ENCODE measurements around the gene XPNPEP1. TPM values are rescaled to one million over a fixed set of nuclear protein-coding genes. Genes with fewer than 3 reads are reported as not detected.

Gene XPNPEP1
- polyA plus RNA-seq, 1 of the 3 experiments (the other 2 are of a cell fraction) = 167 TPM

DNA sequence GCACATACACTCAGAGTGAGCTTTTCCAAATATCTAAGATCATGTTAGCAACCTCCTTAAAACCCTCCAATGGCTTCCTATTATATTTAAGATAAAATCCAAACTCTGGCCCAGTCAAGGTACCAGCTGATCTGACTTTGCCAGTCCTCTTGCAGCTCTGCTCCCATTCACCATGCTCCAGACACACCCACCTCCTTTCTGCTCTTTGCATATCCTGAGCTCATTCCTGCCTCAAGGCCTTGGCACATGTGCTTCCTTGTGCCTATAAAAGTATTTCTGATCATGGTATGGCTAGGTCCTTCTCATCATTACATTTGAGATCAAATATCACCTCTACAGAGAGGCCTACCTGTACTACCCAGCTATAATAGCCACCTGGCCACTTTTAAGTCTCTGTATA, 27.5 kb downstream of the XPNPEP1 start:
- peaks cover 27 to 28% of the 10 kb centered on the region in 2 experiments; a peak in 3 of 4 replicates for H3K4me1 ChIP-seq (ENCODE audit: control insufficient read depth in 1 of 2, insufficient read depth in 2 of 2, low read depth in 1 of 2, low read length in 1 of 2)
- no peaks in the 10 kb centered on the region for H3K9me3 ChIP-seq
- ChIA-PET CTCF (interaction anchor here (0.9 to 7.6 kb wide), 7 partner anchors 12 to 242 kb away, joined by 4 to 61 read pairs (median 4); no protein-coding TSS in a partner anchor), POLR2A (no interaction called here)
- no peak for DNase-seq
- H2AFZ ChIP-seq (ENCODE audit: low read depth) = no peak overlapping the region
- H4K20me1 ChIP-seq (ENCODE audit: insufficient read depth) = no peaks in the 10 kb centered on the region
- H3K9me2 ChIP-seq = no peaks in the 10 kb centered on the region
- no peak overlapping the region for H3K4me3 ChIP-seq (ENCODE audit: low read depth in 2 of 2, low read length in 1 of 2)
- H3K27me3 ChIP-seq (ENCODE audit: insufficient read depth) = no peaks in the 10 kb centered on the region
- peaks cover 5% of the 10 kb centered on the region for H3F3A ChIP-seq (replicated peaks; ENCODE audit: insufficient read depth)
- no peak overlapping the region; a peak in 1 of 4 replicates for H3K27ac ChIP-seq (ENCODE audit: low read depth in 2 of 2, low read length in 1 of 2)
- H3K9ac ChIP-seq = no peak overlapping the region
- H3K4me2 ChIP-seq = 0 out of 2 replicates have a peak overlapping the region, but pooled peaks have one; percentile 31
- H3K79me2 ChIP-seq (ENCODE audit: insufficient read depth) = peaks cover 45% of the 10 kb centered on the region
- peaks cover 16 to 19% of the 10 kb centered on the region in 2 experiments for H3K36me3 ChIP-seq (replicated peaks in 1 of 2; ENCODE audit: control insufficient read depth in 1 of 2, insufficient read depth in 2 of 2, low read length in 1 of 2)
- TF ChIP-seq REST (IDR thresholded peaks at IDR 0.05; ENCODE audit: low read depth, low read length) (no peak), TEAD4 (IDR thresholded peaks at IDR 0.05; ENCODE audit: borderline replicate concordance, insufficient read depth) (no peak)

DNA sequence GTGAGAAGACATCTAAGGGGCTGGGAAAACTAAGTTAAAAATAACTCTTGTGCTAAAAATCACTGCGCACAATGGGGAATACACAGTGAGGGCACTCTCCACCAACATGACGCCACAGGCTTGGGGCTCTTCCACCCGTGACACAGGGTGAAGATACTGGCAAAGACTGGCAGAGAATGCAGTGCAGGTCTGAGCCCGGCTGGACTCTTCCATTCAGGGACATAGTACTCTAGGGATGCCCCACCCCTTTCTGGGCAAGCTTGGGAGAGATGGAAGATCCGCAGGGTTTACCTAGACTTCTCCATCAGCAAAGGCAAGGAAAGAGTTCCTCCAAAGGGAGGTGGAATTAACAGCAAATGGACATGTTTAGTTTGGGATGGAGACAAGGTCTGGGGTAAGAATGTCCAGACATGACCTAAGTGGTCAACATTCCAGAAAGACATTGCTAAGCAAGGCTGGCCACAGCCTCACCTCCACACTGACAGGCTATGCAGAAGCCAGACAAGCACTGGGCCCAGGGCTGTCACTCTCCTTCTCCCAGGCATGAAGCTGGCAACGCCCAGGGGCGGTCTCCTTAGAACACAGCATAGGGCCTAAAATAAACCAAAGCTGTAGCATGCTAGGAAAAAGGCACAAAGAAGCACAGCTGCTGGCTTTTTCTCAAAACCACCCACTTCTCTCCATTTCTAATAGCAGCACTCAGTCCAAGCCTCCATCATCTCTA, 28.1 kb downstream of the XPNPEP1 start:
- TF ChIP-seq RXRA (IDR thresholded peaks at IDR 0.05; ENCODE audit: borderline replicate concordance, low read depth) = no peak
- no peak for TF ChIP-seq FOSL2 (IDR thresholded peaks at IDR 0.05; ENCODE audit: borderline replicate concordance, low read depth)
- TF ChIP-seq RFX5 (IDR thresholded peaks at IDR 0.05; ENCODE audit: low read length) = no peak
- no peak for TF ChIP-seq GATA2 (CRISPR knock-in tag; IDR thresholded peaks at IDR 0.05)
- no peak for TF ChIP-seq POLR2AphosphoS5 (IDR thresholded peaks at IDR 0.05; ENCODE audit: low read depth, low read length)
- TF ChIP-seq SIN3A (IDR thresholded peaks at IDR 0.05; ENCODE audit: borderline replicate concordance, low read depth, low read length) = no peak
- no peak for TF ChIP-seq FOXJ3 (CRISPR knock-in tag; IDR thresholded peaks at IDR 0.05)
- no peak for TF ChIP-seq EZH2phosphoT487 (IDR thresholded peaks at IDR 0.05; ENCODE audit: borderline replicate concordance, low read depth)
- no peak for TF ChIP-seq NRF1 (IDR thresholded peaks at IDR 0.05; ENCODE audit: low read depth, low read length)
- TF ChIP-seq, protein P1, sequence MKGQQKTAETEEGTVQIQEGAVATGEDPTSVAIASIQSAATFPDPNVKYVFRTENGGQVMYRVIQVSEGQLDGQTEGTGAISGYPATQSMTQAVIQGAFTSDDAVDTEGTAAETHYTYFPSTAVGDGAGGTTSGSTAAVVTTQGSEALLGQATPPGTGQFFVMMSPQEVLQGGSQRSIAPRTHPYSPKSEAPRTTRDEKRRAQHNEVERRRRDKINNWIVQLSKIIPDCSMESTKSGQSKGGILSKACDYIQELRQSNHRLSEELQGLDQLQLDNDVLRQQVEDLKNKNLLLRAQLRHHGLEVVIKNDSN (IDR thresholded peaks at IDR 0.05; ENCODE audit: borderline replicate concordance, low read depth) = no peak
- no peak for TF ChIP-seq CHD2 (IDR thresholded peaks at IDR 0.05; ENCODE audit: low read length, partially characterized antibody)
- no peak for TF ChIP-seq TAF1 (IDR thresholded peaks at IDR 0.05; ENCODE audit: borderline replicate concordance, low read depth, low read length)
- TF ChIP-seq, protein P2, sequence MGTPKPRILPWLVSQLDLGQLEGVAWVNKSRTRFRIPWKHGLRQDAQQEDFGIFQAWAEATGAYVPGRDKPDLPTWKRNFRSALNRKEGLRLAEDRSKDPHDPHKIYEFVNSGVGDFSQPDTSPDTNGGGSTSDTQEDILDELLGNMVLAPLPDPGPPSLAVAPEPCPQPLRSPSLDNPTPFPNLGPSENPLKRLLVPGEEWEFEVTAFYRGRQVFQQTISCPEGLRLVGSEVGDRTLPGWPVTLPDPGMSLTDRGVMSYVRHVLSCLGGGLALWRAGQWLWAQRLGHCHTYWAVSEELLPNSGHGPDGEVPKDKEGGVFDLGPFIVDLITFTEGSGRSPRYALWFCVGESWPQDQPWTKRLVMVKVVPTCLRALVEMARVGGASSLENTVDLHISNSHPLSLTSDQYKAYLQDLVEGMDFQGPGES (IDR thresholded peaks at IDR 0.05; ENCODE audit: low read depth, low read length) = no peak
- TF ChIP-seq RCOR1 (IDR thresholded peaks at IDR 0.05; ENCODE audit: low read length) = no peak
- no peak for TF ChIP-seq JUND (IDR thresholded peaks at IDR 0.05)
- TF ChIP-seq RAD21 (IDR thresholded peaks at IDR 0.05; ENCODE audit: low read length) = no peak
- TF ChIP-seq MAX (IDR thresholded peaks at IDR 0.05; ENCODE audit: low read depth) = no peak
- no peak for TF ChIP-seq TCF12 (IDR thresholded peaks at IDR 0.05)
- TF ChIP-seq MXI1 (IDR thresholded peaks at IDR 0.05; ENCODE audit: low read depth, low read length) = no peak
- H3K4me2 ChIP-seq = 0 out of 2 replicates have a peak overlapping the region, but pooled peaks have one; percentile 31
- no peak overlapping the region for H2AFZ ChIP-seq (ENCODE audit: low read depth)
- H3F3A ChIP-seq (replicated peaks; ENCODE audit: insufficient read depth) = peaks cover 7% of the 10 kb centered on the region
- no peaks in the 10 kb centered on the region for H3K9me3 ChIP-seq
- CTCF ChIA-PET = interaction anchor here (0.6 to 7.6 kb wide), 8 partner anchors 11 to 242 kb away, joined by 3 to 61 read pairs (median 4); no protein-coding TSS in a partner anchor
- H4K20me1 ChIP-seq (ENCODE audit: insufficient read depth) = no peaks in the 10 kb centered on the region
- no peak overlapping the region for H3K9ac ChIP-seq
- no peak for DNase-seq
- H3K27ac ChIP-seq (ENCODE audit: low read depth in 2 of 2, low read length in 1 of 2) = peak overlapping the region in 1 of 2 experiments; percentile 67; a peak in 3 of 4 replicates
- POLR2A ChIA-PET = no interaction called here
- H3K4me1 ChIP-seq (ENCODE audit: control insufficient read depth in 1 of 2, insufficient read depth in 2 of 2, low read depth in 1 of 2, low read length in 1 of 2) = peaks cover 27% of the 10 kb centered on the region in 2 experiments; a peak in 3 of 4 replicates
- peaks cover 20 to 23% of the 10 kb centered on the region in 2 experiments for H3K36me3 ChIP-seq (replicated peaks in 1 of 2; ENCODE audit: control insufficient read depth in 1 of 2, insufficient read depth in 2 of 2, low read length in 1 of 2)
- H3K27me3 ChIP-seq (ENCODE audit: insufficient read depth) = no peaks in the 10 kb centered on the region
- peaks cover 39% of the 10 kb centered on the region for H3K79me2 ChIP-seq (ENCODE audit: insufficient read depth)
- WGBS (ENCODE audit: low lambda C conversion rate) = 98% methylated on average over 5 of the region's 7 CpGs
- H3K9me2 ChIP-seq = no peaks in the 10 kb centered on the region
- H3K4me3 ChIP-seq (ENCODE audit: low read depth in 2 of 2, low read length in 1 of 2) = no peak overlapping the region

All from SK-N-SH (cell line).